ENCODE data around the gene OSGEP.

GRCh38 chr14:20428802-20429201, 25.8 kb downstream of the OSGEP start:
- TF ChIP-seq YY1 (IDR thresholded peaks at IDR 0.05; ENCODE audit: low read depth) = no peak
- no peak for TF ChIP-seq EP300 (IDR thresholded peaks at IDR 0.05; ENCODE audit: borderline replicate concordance)
- TF ChIP-seq TAF1 (IDR thresholded peaks at IDR 0.05; ENCODE audit: low read depth) = no peak
- TF ChIP-seq CEBPB (IDR thresholded peaks at IDR 0.05) = no peak
- TF ChIP-seq NFIC (IDR thresholded peaks at IDR 0.05) = no peak
- no peak for TF ChIP-seq RAD21 (IDR thresholded peaks at IDR 0.05; ENCODE audit: low read depth)
- TF ChIP-seq MAX (IDR thresholded peaks at IDR 0.05) = no peak
- no peak for TF ChIP-seq REST (IDR thresholded peaks at IDR 0.05; ENCODE audit: low read depth)
- no peak for TF ChIP-seq USF1 (IDR thresholded peaks at IDR 0.05)
- no peak for TF ChIP-seq ZBTB7A (IDR thresholded peaks at IDR 0.05; ENCODE audit: low read depth)
- TF ChIP-seq EGR1 (IDR thresholded peaks at IDR 0.05) = no peak
